Measurements from ENCODE around the gene KNDC1.
"Not testable (repeated sequence)": the region's sequence is repeated elsewhere in the genome, so short reads cannot be mapped to it uniquely, and the experiment has no call there.

Gene KNDC1

GRCh38 chr10:133170092-133170491 lies 10.1 kb downstream of the KNDC1 start:
- Histone ChIP-seq H2AFZ (ENCODE audit: low read length) (no peak overlapping the region), H3F3A (ENCODE audit: insufficient read depth, low read length) (no peaks in the 10 kb centered on the region), H3K27ac (ENCODE audit: low read depth, low read length, poor library complexity, severe bottlenecking) (no peak overlapping the region), H4K20me1 (ENCODE audit: insufficient read depth, low read length) (no peaks in the 10 kb centered on the region), H3K4me1 (ENCODE audit: insufficient read depth, low read length, severe bottlenecking) (no peaks in the 10 kb centered on the region), H3K4me3 (ENCODE audit: low read depth, low read length, poor library complexity, severe bottlenecking) (no peak overlapping the region), H3K9me3 (ENCODE audit: low read length) (no peaks in the 10 kb centered on the region), H3K79me2 (ENCODE audit: insufficient read depth, low read length) (no peaks in the 10 kb centered on the region), H3K27me3 (ENCODE audit: insufficient read depth, low read length) (no peaks in the 10 kb centered on the region), H3K36me3 (ENCODE audit: insufficient read depth, low read length) (no peaks in the 10 kb centered on the region), H3K4me2 (ENCODE audit: low read length) (no peak overlapping the region), H3K9ac (ENCODE audit: low read length) (no peak overlapping the region), H3K9me2 (ENCODE audit: low read depth, low read length) (no peaks in the 10 kb centered on the region)
- TF ChIP-seq EZH2 (IDR thresholded peaks at IDR 0.05; ENCODE audit: borderline replicate concordance, low read length): no peak
- TF ChIP-seq CTCF (IDR thresholded peaks at IDR 0.05; ENCODE audit: low read length): no peak

- TF ChIP-seq EZH2 (IDR thresholded peaks at IDR 0.05; ENCODE audit: borderline replicate concordance, low read length): no peak
- TF ChIP-seq CTCF (IDR thresholded peaks at IDR 0.05; ENCODE audit: low read length): no peak
- H3F3A ChIP-seq (ENCODE audit: insufficient read depth, low read length): no peaks in the 10 kb centered on the region
- no peak overlapping the region for H2AFZ ChIP-seq (ENCODE audit: low read length)
- no peaks in the 10 kb centered on the region for H3K9me3 ChIP-seq (ENCODE audit: low read length)
- no peak overlapping the region for H3K4me3 ChIP-seq (ENCODE audit: low read depth, low read length, poor library complexity, severe bottlenecking)
- H4K20me1 ChIP-seq (ENCODE audit: insufficient read depth, low read length): no peaks in the 10 kb centered on the region
- H3K4me1 ChIP-seq (ENCODE audit: insufficient read depth, low read length, severe bottlenecking): no peaks in the 10 kb centered on the region
- no peak overlapping the region for H3K27ac ChIP-seq (ENCODE audit: low read depth, low read length, poor library complexity, severe bottlenecking)
- H3K9ac ChIP-seq (ENCODE audit: low read length): no peak overlapping the region
- H3K9me2 ChIP-seq (ENCODE audit: low read depth, low read length): no peaks in the 10 kb centered on the region
- no peaks in the 10 kb centered on the region for H3K79me2 ChIP-seq (ENCODE audit: insufficient read depth, low read length)
- no peaks in the 10 kb centered on the region for H3K27me3 ChIP-seq (ENCODE audit: insufficient read depth, low read length)
- no peak overlapping the region for H3K4me2 ChIP-seq (ENCODE audit: low read length)
- no peaks in the 10 kb centered on the region for H3K36me3 ChIP-seq (ENCODE audit: insufficient read depth, low read length)
Observed at GRCh38 chr10:133173860-133174640, 14.0 kb downstream of the KNDC1 start.

GRCh38 chr10:133174689-133175263 lies 14.8 kb downstream of the KNDC1 start:
- H4K20me1 ChIP-seq (ENCODE audit: insufficient read depth, low read length): no peaks in the 10 kb centered on the region
- H2AFZ ChIP-seq (ENCODE audit: low read length): no peak overlapping the region
- H3K27me3 ChIP-seq (ENCODE audit: insufficient read depth, low read length): no peaks in the 10 kb centered on the region
- no peaks in the 10 kb centered on the region for H3K79me2 ChIP-seq (ENCODE audit: insufficient read depth, low read length)
- H3K9me3 ChIP-seq (ENCODE audit: low read length): no peaks in the 10 kb centered on the region
- H3K4me1 ChIP-seq (ENCODE audit: insufficient read depth, low read length, severe bottlenecking): no peaks in the 10 kb centered on the region
- no peak overlapping the region for H3K27ac ChIP-seq (ENCODE audit: low read depth, low read length, poor library complexity, severe bottlenecking)
- H3K4me2 ChIP-seq (ENCODE audit: low read length): no peak overlapping the region
- H3K9me2 ChIP-seq (ENCODE audit: low read depth, low read length): no peaks in the 10 kb centered on the region
- H3F3A ChIP-seq (ENCODE audit: insufficient read depth, low read length): no peaks in the 10 kb centered on the region
- no peak overlapping the region for H3K9ac ChIP-seq (ENCODE audit: low read length)
- TF ChIP-seq EZH2 (IDR thresholded peaks at IDR 0.05; ENCODE audit: borderline replicate concordance, low read length): no peak
- no peak for TF ChIP-seq CTCF (IDR thresholded peaks at IDR 0.05; ENCODE audit: low read length)
- H3K36me3 ChIP-seq (ENCODE audit: insufficient read depth, low read length): no peaks in the 10 kb centered on the region
- H3K4me3 ChIP-seq (ENCODE audit: low read depth, low read length, poor library complexity, severe bottlenecking): no peak overlapping the region

GRCh38 chr10:133175624-133176023 lies 15.6 kb downstream of the KNDC1 start:
- not testable (repeated sequence) for H3K27me3 ChIP-seq (ENCODE audit: insufficient read depth, low read length); H3K27ac ChIP-seq (ENCODE audit: low read depth, low read length, poor library complexity, severe bottlenecking); H3K79me2 ChIP-seq (ENCODE audit: insufficient read depth, low read length); H2AFZ ChIP-seq (ENCODE audit: low read length); H3K4me1 ChIP-seq (ENCODE audit: insufficient read depth, low read length, severe bottlenecking); H3K9me2 ChIP-seq (ENCODE audit: low read depth, low read length); H3K4me2 ChIP-seq (ENCODE audit: low read length); H3K4me3 ChIP-seq (ENCODE audit: low read depth, low read length, poor library complexity, severe bottlenecking); H3K9ac ChIP-seq (ENCODE audit: low read length); H3K36me3 ChIP-seq (ENCODE audit: insufficient read depth, low read length); H4K20me1 ChIP-seq (ENCODE audit: insufficient read depth, low read length); H3F3A ChIP-seq (ENCODE audit: insufficient read depth, low read length); H3K9me3 ChIP-seq (ENCODE audit: low read length)
